ENCODE data around the gene RAF1.
"Not testable (repeated sequence)": the region's sequence is repeated elsewhere in the genome, so short reads cannot be mapped to it uniquely, and the experiment has no call there.

RAF1 gene

DNA sequence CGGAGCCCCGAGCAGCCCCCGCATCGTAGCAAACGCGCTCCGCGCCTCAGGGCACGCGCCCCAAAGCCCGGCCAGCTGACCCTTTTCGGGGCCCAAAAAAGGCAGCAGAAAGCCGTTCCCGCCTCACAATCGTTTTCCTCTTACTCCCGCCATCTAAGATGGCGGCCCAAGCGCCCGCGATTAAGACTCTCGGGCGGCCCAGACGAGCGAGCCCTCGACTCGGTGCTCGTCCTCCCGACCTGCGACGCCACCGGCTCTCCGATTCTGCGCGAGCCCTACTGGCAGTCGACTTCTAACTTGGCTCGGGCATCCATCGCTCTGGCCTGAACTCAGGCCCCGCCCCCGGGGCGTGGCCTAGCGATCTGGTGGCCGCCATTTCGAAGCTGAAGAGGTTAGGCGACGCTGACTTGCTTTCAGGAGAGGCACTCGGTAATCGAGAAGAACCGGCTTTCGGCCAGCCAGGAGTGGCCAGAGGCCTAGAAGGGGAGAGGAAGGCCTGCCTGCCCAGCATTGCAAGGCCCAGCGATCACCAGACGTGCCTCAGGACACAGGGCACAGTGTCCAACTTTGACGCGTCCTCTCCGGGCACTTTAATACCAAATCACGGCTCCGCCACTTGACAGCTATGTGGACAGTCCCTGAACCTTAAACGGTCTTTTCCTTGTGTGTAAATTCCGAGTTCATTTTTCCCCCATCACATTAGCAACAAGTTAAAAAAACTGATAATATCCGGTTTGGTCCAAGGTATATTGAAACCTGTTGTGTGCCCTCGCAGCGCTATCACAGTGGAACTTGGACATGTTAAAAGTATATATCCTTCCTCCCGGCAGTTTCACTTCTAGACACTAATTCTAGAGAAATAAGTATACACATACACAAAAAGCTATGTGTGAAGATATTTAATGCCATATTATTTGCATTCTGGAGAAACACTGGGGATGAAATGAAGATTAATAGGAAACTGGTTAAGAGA lies at the start of gene RAF1:
RAF1 (minus strand) TSS at position 182 of the 973 bp plus-strand sequence. CDS start 45,396 bp downstream, outside the sequence.
- peak; percentile 96 for DNase-seq (ENCODE audit: low read depth)

GRCh38 chr3:12710062-12710461 lies 46.1 kb upstream of the RAF1 start:
- no peak for DNase-seq (ENCODE audit: low read depth)

GRCh38 chr3:12709334-12709733 lies 45.4 kb upstream of the RAF1 start:
- DNase-seq (ENCODE audit: low read depth): no peak

GRCh38 chr3:12708584-12709192 lies 44.8 kb upstream of the RAF1 start:
- DNase-seq (ENCODE audit: low read depth): peak; percentile 65

GRCh38 chr3:12707449-12707848 lies 43.5 kb upstream of the RAF1 start:
- DNase-seq (ENCODE audit: low read depth): no peak

DNA sequence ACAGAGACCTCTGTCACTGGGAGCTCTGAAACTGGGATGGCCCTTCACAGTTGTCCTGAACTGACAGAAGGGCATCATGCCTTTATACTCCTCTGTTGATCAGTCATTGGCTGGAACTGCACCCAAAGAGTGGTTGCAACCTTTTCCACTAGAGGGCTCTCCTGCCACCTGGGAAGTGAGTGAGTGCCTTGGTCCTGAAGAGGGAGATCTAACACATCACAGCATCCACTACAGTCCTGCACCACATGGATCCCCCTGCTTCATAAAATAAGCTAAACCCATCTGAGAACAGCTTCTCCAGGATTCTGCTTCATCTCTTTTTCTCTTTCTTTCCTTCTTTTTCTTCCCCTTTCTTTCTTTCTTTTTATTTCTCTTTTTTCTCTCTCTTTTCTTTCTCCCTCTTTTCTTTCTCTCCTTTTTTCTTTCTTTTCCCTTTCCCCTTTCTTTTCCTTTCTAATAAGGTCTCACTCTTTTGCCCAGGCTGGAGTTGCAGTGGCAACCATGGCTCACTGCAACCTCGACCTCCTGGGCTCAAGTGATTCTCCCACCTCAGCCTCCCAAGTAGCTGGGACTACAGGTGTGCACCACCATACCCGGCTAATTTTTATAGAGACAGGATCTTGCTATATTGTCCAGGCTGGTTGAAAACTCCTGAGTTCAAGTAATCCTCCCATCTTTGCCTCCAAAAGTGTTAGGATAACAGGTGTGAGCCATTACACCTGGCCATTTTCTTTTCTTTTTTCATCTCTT lies 42.8 kb upstream of the RAF1 start:
- DNase-seq (ENCODE audit: low read depth): peak; percentile 65

- DNase-seq (ENCODE audit: low read depth): peak; percentile 64
Observed at GRCh38 chr3:12705981-12706380, 42.1 kb upstream of the RAF1 start.

GRCh38 chr3:12705374-12705926 lies 41.5 kb upstream of the RAF1 start:
- no peak for DNase-seq (ENCODE audit: low read depth)

DNA sequence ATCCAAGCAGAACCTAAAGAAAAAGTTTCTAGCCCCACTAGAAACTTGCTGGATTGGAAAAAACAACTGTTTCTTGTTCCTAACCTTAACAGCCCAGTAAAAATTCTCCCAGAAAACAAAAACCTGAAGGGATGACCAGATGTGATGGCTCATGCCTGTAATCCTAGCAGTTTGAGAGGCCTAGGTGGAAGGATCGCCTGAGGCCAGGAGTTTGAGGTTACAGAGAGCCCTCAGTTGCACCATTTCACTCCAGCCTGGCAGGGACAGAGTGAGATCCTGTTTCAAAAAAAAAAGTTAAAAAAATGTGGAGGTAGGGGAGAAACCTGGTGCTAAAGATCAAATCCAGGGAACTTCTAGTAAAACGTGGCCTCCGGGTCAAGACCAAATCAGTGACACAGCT lies 38.6 kb upstream of the RAF1 start:
- DNase-seq (ENCODE audit: low read depth): no peak

- not testable (repeated sequence) for DNase-seq (ENCODE audit: low read depth)
Observed at GRCh38 chr3:12701601-12702000, 37.7 kb upstream of the RAF1 start.

- no peak for DNase-seq (ENCODE audit: low read depth)
Observed at GRCh38 chr3:12700800-12701199, 36.9 kb upstream of the RAF1 start.

- no peak for DNase-seq (ENCODE audit: low read depth)
Observed at GRCh38 chr3:12695916-12696315, 32.0 kb upstream of the RAF1 start.

DNA sequence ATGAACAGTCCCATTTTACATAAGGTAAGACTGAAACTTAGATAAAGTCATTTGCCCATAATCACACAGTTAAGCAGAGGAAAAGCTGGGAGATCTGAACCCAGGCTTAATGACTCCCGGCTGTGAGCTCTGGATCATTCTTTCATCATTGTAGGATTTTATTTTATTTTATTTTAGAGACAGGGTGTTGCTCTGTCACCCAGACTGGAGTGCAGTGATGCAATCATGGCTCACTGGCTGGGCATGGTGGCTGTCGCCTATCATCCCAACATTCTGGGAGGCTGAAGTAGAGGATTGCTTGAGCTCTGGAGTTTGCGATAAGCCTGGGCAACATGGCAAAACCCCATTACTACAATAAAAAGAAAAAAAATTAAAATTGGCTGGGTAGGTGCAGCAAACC lies 31.2 kb upstream of the RAF1 start:
- DNase-seq (ENCODE audit: low read depth): no peak

DNA sequence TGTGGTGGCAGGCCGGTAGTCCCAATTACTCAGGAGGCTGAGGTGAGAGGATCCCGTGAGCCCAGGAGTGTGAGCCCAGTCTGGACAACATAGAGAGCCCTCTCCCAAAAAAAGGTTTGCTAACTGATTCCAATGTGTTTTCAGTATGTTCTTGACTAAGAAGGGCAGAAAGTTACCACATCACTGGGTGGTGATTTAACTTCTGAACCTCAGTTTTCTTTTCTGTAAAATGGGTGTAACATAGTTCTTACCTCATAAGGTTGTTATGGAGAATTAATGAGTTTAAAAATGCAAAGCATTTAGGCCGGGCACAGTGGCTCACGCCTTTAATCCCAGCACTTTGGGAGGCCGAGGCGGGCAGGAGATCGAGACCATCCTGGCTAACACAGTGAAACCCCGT lies 28.5 kb upstream of the RAF1 start:
- DNase-seq (ENCODE audit: low read depth): no peak

DNA sequence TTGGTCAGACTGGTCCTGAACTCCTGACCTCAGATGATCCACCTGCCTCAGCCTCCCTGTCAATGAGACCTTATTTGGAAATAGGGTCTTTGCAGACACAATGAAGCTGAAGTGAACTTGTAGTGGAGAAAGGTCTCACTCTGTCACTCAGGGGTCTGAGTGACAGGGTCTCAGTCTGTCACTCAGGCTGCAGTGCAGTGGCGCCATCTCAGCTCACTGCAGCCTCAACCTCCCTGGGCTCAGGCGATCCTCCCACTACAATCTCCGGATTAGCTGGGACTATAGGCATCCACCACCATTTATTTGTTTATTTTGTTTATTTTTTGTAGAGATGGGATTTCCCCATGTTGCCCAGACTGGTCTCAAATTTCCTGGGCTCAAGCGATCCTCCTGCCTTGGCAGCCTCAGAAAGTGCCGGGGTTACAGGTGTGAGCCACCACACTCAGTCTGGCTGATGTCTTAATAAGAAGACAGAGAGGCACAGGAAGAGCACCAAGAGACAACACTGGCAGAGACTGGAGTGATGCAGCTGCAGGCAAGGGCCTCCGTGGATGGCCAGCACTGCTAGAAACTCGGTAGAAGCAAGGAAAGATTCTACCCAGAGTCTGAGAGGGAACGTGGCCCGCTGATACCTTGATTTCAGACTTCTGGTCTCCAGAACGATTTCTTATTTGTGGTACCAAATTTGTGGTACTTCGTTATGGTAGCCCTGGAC lies 26.2 kb upstream of the RAF1 start:
- DNase-seq (ENCODE audit: low read depth): no peak

- DNase-seq (ENCODE audit: low read depth): no peak
Observed at GRCh38 chr3:12687948-12688347, 24.0 kb upstream of the RAF1 start.

- no peak for DNase-seq (ENCODE audit: low read depth)
Observed at GRCh38 chr3:12686096-12686495, 22.2 kb upstream of the RAF1 start.

- DNase-seq (ENCODE audit: low read depth): peak; percentile 77
Observed at GRCh38 chr3:12681943-12682390, 18.1 kb upstream of the RAF1 start.

DNA sequence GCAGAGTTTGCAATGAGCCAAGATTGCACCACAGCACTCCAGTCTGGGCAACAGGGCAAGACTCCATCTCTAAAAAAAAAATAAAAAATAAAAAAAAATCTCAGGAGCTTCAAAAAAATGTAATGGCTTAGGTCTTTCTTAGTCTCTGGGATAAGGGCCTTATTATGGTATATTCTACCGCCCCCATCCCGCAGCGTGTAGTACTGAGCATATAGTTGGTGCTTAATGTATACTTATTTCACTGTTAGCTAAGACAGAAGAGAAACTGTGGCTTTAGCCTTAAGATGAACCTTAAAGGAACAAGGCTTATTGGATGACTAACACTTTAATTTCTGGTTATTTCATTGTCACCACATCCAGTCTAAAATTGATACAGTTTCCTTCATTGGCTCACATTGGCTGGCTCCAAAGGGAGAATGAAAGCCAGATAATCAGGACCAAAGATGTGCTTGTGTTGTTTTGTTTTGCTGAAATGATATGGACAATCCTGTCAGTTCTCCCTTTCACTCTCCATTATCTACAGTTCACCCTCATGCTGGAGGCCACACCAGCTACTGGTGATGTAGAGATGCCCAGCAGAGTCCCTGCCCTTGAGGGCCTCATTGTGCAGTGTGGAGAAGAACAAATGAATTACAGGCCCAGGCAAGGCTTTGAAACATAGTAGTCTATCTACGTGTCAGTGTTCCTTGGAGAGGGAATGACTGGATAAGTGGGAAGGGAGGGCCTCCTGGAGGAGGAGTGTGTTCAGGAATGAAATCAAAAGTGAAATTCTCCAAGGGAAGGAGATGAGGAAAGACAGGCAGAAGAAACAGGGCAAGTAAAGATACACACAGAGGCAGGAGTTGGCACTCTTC lies 17.4 kb upstream of the RAF1 start:
- DNase-seq (ENCODE audit: low read depth): no peak

GRCh38 chr3:12679468-12679867 lies 15.6 kb upstream of the RAF1 start:
- DNase-seq (ENCODE audit: low read depth): no peak

DNA sequence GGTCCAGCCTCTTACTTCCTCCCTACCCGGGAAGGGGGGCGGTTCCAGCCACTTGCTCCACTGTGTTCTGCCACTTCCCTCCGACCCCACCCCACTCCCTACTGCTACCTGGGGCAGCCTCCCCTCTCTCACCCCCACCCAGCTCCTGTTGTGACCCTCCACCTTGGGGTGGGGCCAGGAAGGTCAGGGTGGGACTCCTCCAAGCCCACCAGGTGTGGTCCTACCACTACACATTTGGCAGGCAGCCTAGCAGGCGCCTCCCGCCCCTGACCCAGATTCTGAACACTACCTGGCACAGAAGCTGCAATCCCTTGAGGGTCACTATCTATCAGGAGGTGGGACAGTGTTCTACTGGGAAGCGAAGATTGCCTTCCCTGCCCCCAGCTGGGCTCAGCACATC lies 13.7 kb upstream of the RAF1 start:
- no peak for DNase-seq (ENCODE audit: low read depth)

Measured in stromal cell of bone marrow (primary cell).